Measurements from ENCODE around the gene HHAT. TPM values are rescaled to one million over a fixed set of nuclear protein-coding genes. Genes with fewer than 3 reads are reported as not detected.
A peak's percentile ranks its signal among the peaks of the same experiment; 100 is the strongest.

The HHAT gene
- total and polyA plus RNA-seq, 4 donors, result 1.9 to 3.9 (median 2.6) TPM

DNA sequence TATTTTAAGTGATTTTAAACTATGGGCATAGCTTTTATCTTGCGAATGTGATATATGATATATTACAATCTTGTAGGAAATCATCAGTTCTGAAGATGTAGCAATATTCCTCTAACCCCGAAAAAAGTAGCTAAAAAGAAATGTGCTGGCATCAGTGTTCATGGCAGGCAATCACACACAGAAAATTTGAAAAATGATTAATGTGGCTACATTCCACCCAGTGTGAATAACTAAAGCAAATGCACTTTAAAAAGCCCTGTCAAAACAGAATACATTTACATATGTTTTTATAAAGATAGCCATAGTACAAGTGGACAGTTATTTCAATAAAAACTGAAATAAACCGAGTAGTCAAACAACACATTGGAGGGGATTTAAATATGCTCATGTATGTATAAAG is 260.2 kb downstream of the HHAT start:
- Histone ChIP-seq H3K27ac (ENCODE audit: low read depth in 1 of 2, low read length in 2 of 2) (no peak overlapping the region), H3K9me3 (ENCODE audit: control insufficient read depth, low read length) (no peaks in the 10 kb centered on the region), H3K4me3 (ENCODE audit: low read length in 2 of 2) (no peak overlapping the region), H3K36me3 (ENCODE audit: control insufficient read depth in 1 of 2, insufficient read depth in 2 of 2, low read length in 1 of 2) (no peaks in the 10 kb centered on the region), H3K4me1 (ENCODE audit: control insufficient read depth in 1 of 2, insufficient read depth in 2 of 2, low read length in 2 of 2) (no peaks in the 10 kb centered on the region), H3K27me3 (ENCODE audit: control insufficient read depth in 1 of 2, insufficient read depth in 2 of 2, low read length in 1 of 2) (no peaks in the 10 kb centered on the region)
- intact Hi-C loops (cut with DNase I), result no loop called here
- WGBS, 2 donors, result 20 to 21% methylated on average over 3 of the region's 3 CpGs
- ATAC-seq (ENCODE audit: low FRiP score) (no peak), DNase-seq (no peak)

GRCh38 chr1:210591214-210591613 is 262.5 kb downstream of the HHAT start:
- WGBS, 2 donors, result 96 to 100% methylated on average over 1 of the region's 1 CpG
- no peaks in the 10 kb centered on the region for H3K27me3 ChIP-seq (ENCODE audit: control insufficient read depth in 1 of 2, insufficient read depth in 2 of 2, low read length in 1 of 2)
- no peak overlapping the region for H3K4me3 ChIP-seq (ENCODE audit: low read length in 2 of 2)
- no peaks in the 10 kb centered on the region for H3K36me3 ChIP-seq (ENCODE audit: control insufficient read depth in 1 of 2, insufficient read depth in 2 of 2, low read length in 1 of 2)
- H3K9me3 ChIP-seq (ENCODE audit: control insufficient read depth, low read length), result no peaks in the 10 kb centered on the region
- ATAC-seq (ENCODE audit: low FRiP score), result no peak
- no peak overlapping the region for H3K27ac ChIP-seq (ENCODE audit: low read depth in 1 of 2, low read length in 2 of 2)
- no peaks in the 10 kb centered on the region for H3K4me1 ChIP-seq (ENCODE audit: control insufficient read depth in 1 of 2, insufficient read depth in 2 of 2, low read length in 2 of 2)
- intact Hi-C loops (cut with DNase I), result no loop called here
- DNase-seq, result no peak

GRCh38 chr1:210594605-210595004 is 265.9 kb downstream of the HHAT start:
- 6 to 7% methylated on average over 3 of the region's 3 CpGs for WGBS, 2 donors
- DNase-seq, result no peak
- Histone ChIP-seq H3K4me3 (ENCODE audit: low read length in 2 of 2) (no peak overlapping the region), H3K27me3 (ENCODE audit: control insufficient read depth in 1 of 2, insufficient read depth in 2 of 2, low read length in 1 of 2) (no peaks in the 10 kb centered on the region), H3K4me1 (ENCODE audit: control insufficient read depth in 1 of 2, insufficient read depth in 2 of 2, low read length in 2 of 2) (peaks cover 0 to 5% of the 10 kb centered on the region in 2 donors), H3K9me3 (ENCODE audit: control insufficient read depth, low read length) (no peaks in the 10 kb centered on the region), H3K36me3 (ENCODE audit: control insufficient read depth in 1 of 2, insufficient read depth in 2 of 2, low read length in 1 of 2) (no peaks in the 10 kb centered on the region), H3K27ac (ENCODE audit: low read depth in 1 of 2, low read length in 2 of 2) (no peak overlapping the region)
- no peak for ATAC-seq (ENCODE audit: low FRiP score)
- intact Hi-C loops (cut with DNase I), result no loop called here

DNA sequence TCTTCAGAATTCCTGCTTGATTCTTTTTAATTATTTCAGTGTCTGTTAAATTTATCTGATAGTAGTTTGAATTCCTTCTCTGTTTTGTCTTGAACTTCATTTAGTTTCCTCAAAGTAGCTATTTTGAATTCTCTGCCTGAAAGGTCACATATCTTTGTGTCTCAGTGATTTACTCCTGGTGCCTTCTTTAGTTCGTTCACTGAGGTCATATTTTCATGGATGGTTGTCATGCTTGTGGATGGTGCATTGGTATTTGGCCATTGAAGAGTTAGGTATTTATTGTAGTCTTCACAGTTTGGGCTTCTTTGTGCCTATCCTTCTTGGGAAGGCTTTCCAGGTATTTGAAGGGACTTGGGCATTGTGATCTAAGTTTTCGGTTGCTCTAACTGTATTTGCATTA is 267.9 kb downstream of the HHAT start:
- whole genome bisulfite sequencing, 2 donors, result 76 to 77% methylated on average over 2 of the region's 2 CpGs
- H3K4me3 ChIP-seq (ENCODE audit: low read length in 2 of 2), result no peak overlapping the region
- peaks cover 0 to 5% of the 10 kb centered on the region in 2 donors for H3K4me1 ChIP-seq (ENCODE audit: control insufficient read depth in 1 of 2, insufficient read depth in 2 of 2, low read length in 2 of 2)
- H3K36me3 ChIP-seq (ENCODE audit: control insufficient read depth in 1 of 2, insufficient read depth in 2 of 2, low read length in 1 of 2), result no peaks in the 10 kb centered on the region
- no peak overlapping the region for H3K27ac ChIP-seq (ENCODE audit: low read depth in 1 of 2, low read length in 2 of 2)
- H3K9me3 ChIP-seq (ENCODE audit: control insufficient read depth, low read length), result no peaks in the 10 kb centered on the region
- ATAC-seq (ENCODE audit: low FRiP score), result no peak
- H3K27me3 ChIP-seq (ENCODE audit: control insufficient read depth in 1 of 2, insufficient read depth in 2 of 2, low read length in 1 of 2), result no peaks in the 10 kb centered on the region
- DNase-seq, result no peak
- intact Hi-C loops (cut with DNase I), result no loop called here

GRCh38 chr1:210597555-210598134 is 268.9 kb downstream of the HHAT start:
- no peaks in the 10 kb centered on the region for H3K27me3 ChIP-seq (ENCODE audit: control insufficient read depth in 1 of 2, insufficient read depth in 2 of 2, low read length in 1 of 2)
- DNase-seq (peak in 1 of 2 donors; percentile 51), ATAC-seq (ENCODE audit: low FRiP score) (peak; percentile 88)
- 53 to 75% methylated on average over 1 of the region's 1 CpG for WGBS, 2 donors
- peak overlapping the region in 1 of 2 donors; percentile 17 for H3K27ac ChIP-seq (ENCODE audit: low read depth in 1 of 2, low read length in 2 of 2)
- intact Hi-C loops (cut with DNase I), result no loop called here
- peaks cover 0 to 5% of the 10 kb centered on the region in 2 donors for H3K4me1 ChIP-seq (ENCODE audit: control insufficient read depth in 1 of 2, insufficient read depth in 2 of 2, low read length in 2 of 2)
- H3K36me3 ChIP-seq (ENCODE audit: control insufficient read depth in 1 of 2, insufficient read depth in 2 of 2, low read length in 1 of 2), result no peaks in the 10 kb centered on the region
- H3K4me3 ChIP-seq (ENCODE audit: low read length in 2 of 2), result no peak overlapping the region
- H3K9me3 ChIP-seq (ENCODE audit: control insufficient read depth, low read length), result peaks cover 1% of the 10 kb centered on the region

- H3K27ac ChIP-seq (ENCODE audit: low read depth in 1 of 2, low read length in 2 of 2), result peak overlapping the region in 1 of 2 donors; percentile 39
- peak; percentile 96 for ATAC-seq (ENCODE audit: low FRiP score)
- no peaks in the 10 kb centered on the region for H3K36me3 ChIP-seq (ENCODE audit: control insufficient read depth in 1 of 2, insufficient read depth in 2 of 2, low read length in 1 of 2)
These were observed 269.5 kb downstream of the HHAT start for GRCh38 chr1:210598135-210598652.

DNA sequence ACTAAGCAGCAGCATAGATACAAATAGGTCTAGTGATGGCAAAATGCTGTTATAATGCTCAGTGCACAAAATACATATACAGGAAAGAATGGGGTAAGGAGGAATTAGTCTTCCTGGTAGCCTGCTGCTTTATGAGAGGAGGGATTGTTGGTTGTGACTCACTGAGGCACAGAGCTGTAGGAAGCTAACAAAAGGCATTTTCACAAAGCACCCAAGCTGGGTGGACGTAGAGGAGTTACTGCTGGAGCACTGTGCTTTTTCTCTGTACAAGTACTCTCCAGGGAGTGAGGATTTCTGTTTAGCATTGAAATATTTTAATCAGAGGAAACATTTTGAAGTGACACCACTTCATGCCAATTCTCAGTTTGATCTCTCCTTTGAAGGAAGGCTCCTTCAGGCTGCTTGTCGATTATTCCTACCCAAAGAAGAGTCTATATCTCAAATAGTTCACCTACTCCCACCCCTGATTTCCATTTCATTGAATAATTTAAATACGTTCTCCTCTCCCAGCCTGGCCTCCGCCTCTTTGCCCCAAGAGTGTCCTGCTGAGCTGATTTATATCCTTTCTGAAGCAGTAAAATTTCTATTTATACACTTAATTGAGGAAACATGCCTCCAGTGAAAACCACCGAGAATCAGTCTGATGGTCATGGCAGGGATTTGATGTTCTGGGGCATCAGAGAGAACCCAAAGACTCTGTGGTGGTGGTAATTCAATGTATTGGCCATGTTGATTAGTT is 271.9 kb downstream of the HHAT start:
- no peak overlapping the region for H3K27ac ChIP-seq (ENCODE audit: low read depth in 1 of 2, low read length in 2 of 2)

More at GRCh38 chr1:210598135-210598652, 269.5 kb downstream of the HHAT start:
- Histone ChIP-seq H3K9me3 (ENCODE audit: control insufficient read depth, low read length) (peaks cover 1% of the 10 kb centered on the region), H3K4me1 (ENCODE audit: control insufficient read depth in 1 of 2, insufficient read depth in 2 of 2, low read length in 2 of 2) (peaks cover 0 to 5% of the 10 kb centered on the region in 2 donors), H3K4me3 (ENCODE audit: low read length in 2 of 2) (no peak overlapping the region), H3K27me3 (ENCODE audit: control insufficient read depth in 1 of 2, insufficient read depth in 2 of 2, low read length in 1 of 2) (no peaks in the 10 kb centered on the region)
- intact Hi-C loops (cut with DNase I), result no loop called here
- 45 to 51% methylated on average over 3 of the region's 3 CpGs for WGBS, 2 donors
- DNase-seq, result peak; percentile 81 to 89

DNA sequence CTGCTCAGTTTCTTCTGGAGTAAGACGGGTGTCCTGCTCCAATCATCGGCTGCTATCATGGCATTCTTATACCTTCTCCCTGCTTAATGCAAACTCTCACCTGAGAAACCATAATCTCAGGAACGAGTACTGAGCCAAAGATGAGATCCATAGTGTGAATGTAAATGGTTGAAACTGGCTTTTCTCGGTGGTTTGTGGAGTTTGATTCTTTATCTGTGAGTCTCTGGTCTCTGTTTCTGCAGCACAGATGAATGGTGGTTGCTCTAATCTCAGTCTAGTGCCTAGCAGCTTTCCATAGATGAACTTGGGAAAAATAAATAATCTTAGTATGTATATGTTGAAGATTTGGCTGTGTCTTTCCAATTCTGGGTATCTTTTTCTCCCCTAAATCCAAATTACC is 274.4 kb downstream of the HHAT start:
- intact Hi-C loops (cut with DNase I), result no loop called here
- WGBS, 2 donors, result 81 to 82% methylated on average over 4 of the region's 4 CpGs

More for the DNA sequence above, 271.9 kb downstream of the HHAT start:
- no peak for DNase-seq
- Histone ChIP-seq H3K4me3 (ENCODE audit: low read length in 2 of 2) (no peak overlapping the region), H3K36me3 (ENCODE audit: control insufficient read depth in 1 of 2, insufficient read depth in 2 of 2, low read length in 1 of 2) (no peaks in the 10 kb centered on the region), H3K27me3 (ENCODE audit: control insufficient read depth in 1 of 2, insufficient read depth in 2 of 2, low read length in 1 of 2) (no peaks in the 10 kb centered on the region), H3K9me3 (ENCODE audit: control insufficient read depth, low read length) (peaks cover 1% of the 10 kb centered on the region), H3K4me1 (ENCODE audit: control insufficient read depth in 1 of 2, insufficient read depth in 2 of 2, low read length in 2 of 2) (peaks cover 0 to 5% of the 10 kb centered on the region in 2 donors)
- intact Hi-C loops (cut with DNase I), result no loop called here
- no peak for ATAC-seq (ENCODE audit: low FRiP score)
- WGBS, 2 donors, result 80 to 86% methylated on average over 5 of the region's 5 CpGs

DNA sequence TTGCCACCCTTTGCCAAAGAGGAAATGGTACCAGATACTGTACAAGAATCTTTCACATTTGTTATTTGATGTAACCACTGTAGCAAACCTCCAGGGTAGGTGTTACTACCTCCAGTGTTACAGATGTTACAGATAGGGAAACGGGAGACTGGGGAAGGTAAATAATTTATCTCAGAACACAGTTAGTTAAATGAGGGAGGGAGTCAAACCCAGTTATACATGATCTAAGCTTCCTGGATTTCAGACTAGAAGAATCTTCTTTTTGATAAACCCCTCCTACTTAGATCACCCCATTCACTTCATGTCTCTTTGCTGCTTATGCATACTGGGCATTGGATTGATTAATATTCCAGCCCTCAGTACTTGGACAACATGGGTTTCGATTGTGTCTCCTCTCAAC is 276.4 kb downstream of the HHAT start:
- Histone ChIP-seq H3K4me1 (ENCODE audit: control insufficient read depth in 1 of 2, insufficient read depth in 2 of 2, low read length in 2 of 2) (no peaks in the 10 kb centered on the region), H3K36me3 (ENCODE audit: control insufficient read depth in 1 of 2, insufficient read depth in 2 of 2, low read length in 1 of 2) (no peaks in the 10 kb centered on the region), H3K4me3 (ENCODE audit: low read length in 2 of 2) (no peak overlapping the region), H3K27ac (ENCODE audit: low read depth in 1 of 2, low read length in 2 of 2) (no peak overlapping the region), H3K27me3 (ENCODE audit: control insufficient read depth in 1 of 2, insufficient read depth in 2 of 2, low read length in 1 of 2) (no peaks in the 10 kb centered on the region), H3K9me3 (ENCODE audit: control insufficient read depth, low read length) (peaks cover 1% of the 10 kb centered on the region)
- intact Hi-C loops (cut with DNase I), result no loop called here
- DNase-seq (no peak), ATAC-seq (ENCODE audit: low FRiP score) (no peak)
- WGBS, 2 donors, result 43 to 45% methylated on average over 2 of the region's 2 CpGs

More for the DNA sequence above, 274.4 kb downstream of the HHAT start:
- H3K27me3 ChIP-seq (ENCODE audit: control insufficient read depth in 1 of 2, insufficient read depth in 2 of 2, low read length in 1 of 2), result no peaks in the 10 kb centered on the region
- no peak overlapping the region for H3K4me3 ChIP-seq (ENCODE audit: low read length in 2 of 2)
- peaks cover 1% of the 10 kb centered on the region for H3K9me3 ChIP-seq (ENCODE audit: control insufficient read depth, low read length)
- H3K27ac ChIP-seq (ENCODE audit: low read depth in 1 of 2, low read length in 2 of 2), result no peak overlapping the region
- DNase-seq, result no peak
- no peaks in the 10 kb centered on the region for H3K36me3 ChIP-seq (ENCODE audit: control insufficient read depth in 1 of 2, insufficient read depth in 2 of 2, low read length in 1 of 2)
- no peak for ATAC-seq (ENCODE audit: low FRiP score)
- peaks cover 0 to 5% of the 10 kb centered on the region in 2 donors for H3K4me1 ChIP-seq (ENCODE audit: control insufficient read depth in 1 of 2, insufficient read depth in 2 of 2, low read length in 2 of 2)
